ENCODE measurements around the gene NME7.

DNA sequence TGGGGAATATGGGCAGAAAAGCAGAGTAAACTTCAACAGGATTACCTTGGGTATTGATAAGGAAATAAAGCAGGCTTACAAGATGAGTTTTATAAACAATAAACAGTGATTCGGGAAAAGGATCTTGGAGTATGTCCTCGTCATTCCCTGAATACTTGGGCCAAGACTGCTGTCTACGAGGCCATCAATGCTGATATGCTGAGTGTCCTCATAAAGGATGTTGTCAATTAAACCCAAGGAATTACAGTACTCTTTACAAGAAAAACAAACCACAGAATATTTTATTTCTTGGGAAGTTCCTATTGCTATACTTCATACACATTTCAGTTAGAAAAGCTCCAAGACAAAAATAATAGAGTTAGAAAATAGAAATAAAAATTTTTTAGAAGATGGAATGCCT lies 226.2 kb downstream of the NME7 start:
- no peak for TF ChIP-seq JUND (IDR thresholded peaks at IDR 0.05)
- TF ChIP-seq, protein P1, sequence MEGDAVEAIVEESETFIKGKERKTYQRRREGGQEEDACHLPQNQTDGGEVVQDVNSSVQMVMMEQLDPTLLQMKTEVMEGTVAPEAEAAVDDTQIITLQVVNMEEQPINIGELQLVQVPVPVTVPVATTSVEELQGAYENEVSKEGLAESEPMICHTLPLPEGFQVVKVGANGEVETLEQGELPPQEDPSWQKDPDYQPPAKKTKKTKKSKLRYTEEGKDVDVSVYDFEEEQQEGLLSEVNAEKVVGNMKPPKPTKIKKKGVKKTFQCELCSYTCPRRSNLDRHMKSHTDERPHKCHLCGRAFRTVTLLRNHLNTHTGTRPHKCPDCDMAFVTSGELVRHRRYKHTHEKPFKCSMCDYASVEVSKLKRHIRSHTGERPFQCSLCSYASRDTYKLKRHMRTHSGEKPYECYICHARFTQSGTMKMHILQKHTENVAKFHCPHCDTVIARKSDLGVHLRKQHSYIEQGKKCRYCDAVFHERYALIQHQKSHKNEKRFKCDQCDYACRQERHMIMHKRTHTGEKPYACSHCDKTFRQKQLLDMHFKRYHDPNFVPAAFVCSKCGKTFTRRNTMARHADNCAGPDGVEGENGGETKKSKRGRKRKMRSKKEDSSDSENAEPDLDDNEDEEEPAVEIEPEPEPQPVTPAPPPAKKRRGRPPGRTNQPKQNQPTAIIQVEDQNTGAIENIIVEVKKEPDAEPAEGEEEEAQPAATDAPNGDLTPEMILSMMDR (IDR thresholded peaks at IDR 0.05) = no peak
- no peak for TF ChIP-seq EP300 (IDR thresholded peaks at IDR 0.05; ENCODE audit: borderline replicate concordance in 1 of 2, low read depth in 1 of 2, low read length in 1 of 2)
- no peak for TF ChIP-seq POLR2AphosphoS5 (IDR thresholded peaks at IDR 0.05; ENCODE audit: low read depth, low read length)
- TF ChIP-seq TCF12 (IDR thresholded peaks at IDR 0.05) = no peak
- no peak for TF ChIP-seq RCOR1 (IDR thresholded peaks at IDR 0.05; ENCODE audit: low read length)
- TF ChIP-seq, protein P2, sequence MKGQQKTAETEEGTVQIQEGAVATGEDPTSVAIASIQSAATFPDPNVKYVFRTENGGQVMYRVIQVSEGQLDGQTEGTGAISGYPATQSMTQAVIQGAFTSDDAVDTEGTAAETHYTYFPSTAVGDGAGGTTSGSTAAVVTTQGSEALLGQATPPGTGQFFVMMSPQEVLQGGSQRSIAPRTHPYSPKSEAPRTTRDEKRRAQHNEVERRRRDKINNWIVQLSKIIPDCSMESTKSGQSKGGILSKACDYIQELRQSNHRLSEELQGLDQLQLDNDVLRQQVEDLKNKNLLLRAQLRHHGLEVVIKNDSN (IDR thresholded peaks at IDR 0.05; ENCODE audit: borderline replicate concordance, low read depth) = no peak
- TF ChIP-seq, protein P3, sequence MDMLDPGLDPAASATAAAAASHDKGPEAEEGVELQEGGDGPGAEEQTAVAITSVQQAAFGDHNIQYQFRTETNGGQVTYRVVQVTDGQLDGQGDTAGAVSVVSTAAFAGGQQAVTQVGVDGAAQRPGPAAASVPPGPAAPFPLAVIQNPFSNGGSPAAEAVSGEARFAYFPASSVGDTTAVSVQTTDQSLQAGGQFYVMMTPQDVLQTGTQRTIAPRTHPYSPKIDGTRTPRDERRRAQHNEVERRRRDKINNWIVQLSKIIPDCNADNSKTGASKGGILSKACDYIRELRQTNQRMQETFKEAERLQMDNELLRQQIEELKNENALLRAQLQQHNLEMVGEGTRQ (IDR thresholded peaks at IDR 0.05; ENCODE audit: borderline replicate concordance, low read depth, low read length) = no peak
- no peak for TF ChIP-seq RAD21 (IDR thresholded peaks at IDR 0.05; ENCODE audit: low read length)
- TF ChIP-seq FOXM1 (IDR thresholded peaks at IDR 0.05; ENCODE audit: low read depth) = no peak
- TF ChIP-seq RXRA (IDR thresholded peaks at IDR 0.05; ENCODE audit: borderline replicate concordance, low read depth) = no peak
- TF ChIP-seq GATA2 (CRISPR knock-in tag; IDR thresholded peaks at IDR 0.05) = no peak
- no peak for TF ChIP-seq GABPA (IDR thresholded peaks at IDR 0.05; ENCODE audit: low read depth)

Measured in SK-N-SH (cell line).